Kidney (tissue), 14 donors: ENCODE data around the gene MT3. TPM values are rescaled to one million over a fixed set of nuclear protein-coding genes. Genes with fewer than 3 reads are reported as not detected.
A peak's percentile ranks its signal among the peaks of the same experiment; 100 is the strongest.

Experiments used
- DNase-seq, 5 donors: peaks; one replicate each; pipeline ENCODE4 v3.0.0-alpha.2; 2013 to 2020
- FAIRE-seq: peaks from 2 replicates; lab custom pipeline; 2012; peaks lifted over from hg19 to GRCh38; lab: Jason Lieb, UNC
- H3K27ac ChIP-seq, 2 donors: one replicate each; pipeline ENCODE4 v1.7.0; 2013; ENCODE audit warnings: low read depth in 2 of 2, low read length in 2 of 2, inconsistent platforms in 1 of 2
- H3K27me3 ChIP-seq: one replicate; pipeline ENCODE4 v1.7.1; 2013; ENCODE audit warnings: low read length, inconsistent platforms; ENCODE audit not compliant: control insufficient read depth, insufficient read depth
- H3K36me3 ChIP-seq, 3 donors: one replicate each; pipeline versions ENCODE4 v1.7.0 to v1.7.1; 2013; ENCODE audit warnings: low read length in 3 of 3, control low read depth in 1 of 3, inconsistent platforms in 1 of 3; ENCODE audit not compliant: insufficient read depth in 3 of 3, control insufficient read depth in 2 of 3
- H3K4me1 ChIP-seq, 3 donors: one replicate each; pipeline versions ENCODE4 v1.7.0 to v1.7.1; 2013; ENCODE audit warnings: low read length in 3 of 3, inconsistent platforms in 1 of 3, low read depth in 1 of 3; ENCODE audit not compliant: control insufficient read depth in 2 of 3, insufficient read depth in 2 of 3
- H3K4me3 ChIP-seq, 3 donors: one replicate each; pipeline versions ENCODE4 v1.7.0 to v1.8.1; 2013; ENCODE audit warnings: low read length in 3 of 3, control low read depth in 1 of 3, inconsistent platforms in 1 of 3
- H3K9ac ChIP-seq, 3 donors: one replicate each; pipeline versions ENCODE4 v1.7.0 to v1.7.1; 2013; ENCODE audit warnings: low read length in 3 of 3, control low read depth in 1 of 3, inconsistent platforms in 1 of 3
- H3K9me3 ChIP-seq, 3 donors: one replicate each; pipeline versions ENCODE4 v1.7.0 to v1.7.1; 2013; ENCODE audit warnings: low read length in 3 of 3, control low read depth in 1 of 3, inconsistent platforms in 1 of 3; ENCODE audit not compliant: control insufficient read depth in 2 of 3, insufficient read depth in 1 of 3
- CTCF ChIP-seq: IDR thresholded peaks from 3 replicates; pipeline ENCODE4 v1.5.1; 2012; ENCODE audit warnings: mild to moderate bottlenecking, moderate library complexity, borderline replicate concordance; ENCODE audit not compliant: insufficient read depth; ENCODE audit errors: extremely low read depth
- intact Hi-C: fragments of 100-400 bp; cut with DNase I; formaldehyde crosslinking; loops from one replicate; pipeline ENCODE4 v1.11.1; 2022
- polyA plus RNA-seq: library from polyadenylated mRNA; stranded (reverse); fragments of 350-450 nt; fragmentation: Illumina TruSeq; extraction: RNeasy Lipid Tissue Mini Kit (QIAGEN cat#74804); gene quantifications from one replicate; pipeline ENCODE4 v1.2.3, GENCODE V29; 2014; ENCODE audit warnings: low read depth, low replicate concordance; ENCODE audit not compliant: insufficient read depth
- total RNA-seq: library from RNA; stranded (reverse); fragmentation: NEBNext Ultra II Directional; extraction: Animal tissue kit (Norgen Biotek cat#: 25700); gene quantifications from one replicate; pipeline ENCODE4 v1.2.1, GENCODE V29; 2021
- donor health status: control.
- donor health status: control.
- donor health status: control.
- donor health status: control.
- donor health status: control.
- donor health status: DM: yes; HTN: yes; CAD: no.
- donor health status: Normal renal cell carcinoma (clear cell type).

The MT3 gene
- total and polyA plus RNA-seq, 2 donors from 2014 or later: 25.5 TPM; not detected in 1

DNA sequence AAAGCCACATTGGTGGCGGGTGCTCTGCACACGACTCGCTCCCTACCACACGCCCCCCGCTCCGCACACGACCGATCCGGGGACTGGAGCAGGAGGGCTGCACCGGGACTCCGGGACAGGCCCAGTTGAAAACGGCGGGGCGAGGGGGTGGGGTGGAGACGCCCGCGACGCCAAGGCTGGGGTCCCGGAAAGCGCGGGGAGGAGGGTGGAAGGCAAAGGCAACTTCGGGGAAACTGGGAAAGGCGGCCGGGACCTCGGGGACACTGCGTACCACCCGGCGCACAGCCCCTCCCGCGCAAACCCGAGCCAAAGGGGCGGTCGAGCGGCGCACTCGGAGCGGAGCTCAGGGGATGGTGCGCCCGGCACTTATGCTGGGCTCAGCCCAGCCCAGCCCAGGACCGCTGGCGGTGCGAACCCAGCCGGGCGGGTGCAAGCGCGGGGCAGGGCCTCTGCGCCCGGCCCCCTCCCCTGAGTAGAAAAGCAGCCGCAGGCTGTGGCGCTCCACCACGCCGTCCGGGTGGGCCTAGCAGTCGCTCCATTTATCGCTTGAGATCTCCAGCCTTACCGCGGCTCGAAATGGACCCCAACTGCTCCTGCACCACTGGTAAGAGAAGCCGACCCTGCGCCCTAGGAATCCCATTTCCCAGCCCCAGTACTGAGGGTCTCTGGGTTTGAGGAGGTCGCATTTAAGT, 43.0 kb downstream of the MT3 start, which contains the start of gene MT1M:
Gene MT1M (plus strand): TSS at position 504 of the 692 bp plus-strand sequence. CDS start 73 bp downstream, at position 577.
- FAIRE-seq (no peak), DNase-seq (peak in 4 of 5 donors; percentile 33 to 93 (median 42))
- H3K27me3 ChIP-seq: peaks cover 46% of the 10 kb centered on the region
- intact Hi-C loops: no loop called here
- no peaks in the 10 kb centered on the region for H3K36me3 ChIP-seq
- peak within 1 kb of the TSS; percentile 23 to 74 for H3K27ac ChIP-seq
- H3K4me3 ChIP-seq: peak within 1 kb of the TSS; percentile 20 to 80 (median 65)
- H3K9me3 ChIP-seq: no peaks in the 10 kb centered on the region
- peaks cover 0 to 5% (median 0%) of the 10 kb centered on the region in 3 donors for H3K4me1 ChIP-seq
- TF ChIP-seq CTCF: no peak
- H3K9ac ChIP-seq: peak within 1 kb of the TSS in 2 of 3 donors; percentile 5 to 67

GRCh38 chr16:56632848-56633365, 43.6 kb downstream of the MT3 start:
- H3K36me3 ChIP-seq: no peaks in the 10 kb centered on the region
- H3K4me3 ChIP-seq: peak overlapping the region in 2 of 3 donors; percentile 65 to 80
- FAIRE-seq (no peak), DNase-seq (no peak)
- intact Hi-C loops: no loop called here
- H3K9me3 ChIP-seq: no peaks in the 10 kb centered on the region
- peak overlapping the region; percentile 23 to 74 for H3K27ac ChIP-seq
- TF ChIP-seq CTCF: no peak
- peaks cover 0 to 6% (median 0%) of the 10 kb centered on the region in 3 donors for H3K4me1 ChIP-seq
- peaks cover 51% of the 10 kb centered on the region for H3K27me3 ChIP-seq
- H3K9ac ChIP-seq: peak overlapping the region in 2 of 3 donors; percentile 5 to 55

GRCh38 chr16:56633535-56633934, 44.2 kb downstream of the MT3 start:
- H3K36me3 ChIP-seq: no peaks in the 10 kb centered on the region
- no peak overlapping the region for H3K9ac ChIP-seq
- H3K9me3 ChIP-seq: no peaks in the 10 kb centered on the region
- FAIRE-seq (no peak), DNase-seq (no peak)
- H3K27me3 ChIP-seq: peaks cover 54% of the 10 kb centered on the region
- peak overlapping the region in 2 of 3 donors; percentile 65 to 80 for H3K4me3 ChIP-seq
- peaks cover 0 to 11% (median 0%) of the 10 kb centered on the region in 3 donors for H3K4me1 ChIP-seq
- intact Hi-C loops: no loop called here
- no peak for TF ChIP-seq CTCF
- no peak overlapping the region for H3K27ac ChIP-seq
